Right lobe of liver (tissue), 6 donors: Measurements from ENCODE around the gene TCAIM. TPM values are rescaled to one million over a fixed set of nuclear protein-coding genes. Genes with fewer than 3 reads are reported as not detected.
"Not testable (repeated sequence)": the region's sequence is repeated elsewhere in the genome, so short reads cannot be mapped to it uniquely, and the experiment has no call there.

ENCODE experiments used
- ATAC-seq, 4 donors: fragments of 200-7000 bp; cut with Tn5 transposase; one replicate each; pipeline ENCODE4 v1.9.1; 2020; ENCODE audit warnings: mild to moderate bottlenecking in 4 of 4, moderate library complexity in 4 of 4
- DNase-seq, 3 donors: peaks; one replicate each; pipeline ENCODE4 v3.0.0-alpha.2; 2020
- H3K27ac ChIP-seq, 3 donors: fragments of 200-600 bp; one replicate each; pipeline ENCODE4 v1.8.0; 2022
- H3K27me3 ChIP-seq, 2 donors: fragments of 200-600 bp; one replicate each; pipeline ENCODE4 v1.8.0; 2022
- H3K36me3 ChIP-seq, 4 donors: fragments of 200-600 bp; sonication (generic) in 1 of 4; one replicate each; pipeline versions ENCODE4 v1.5.1 to v1.8.0; 2017 to 2022; ENCODE audit warnings: control low read depth in 1 of 4
- H3K4me1 ChIP-seq, 4 donors: fragments of 200-600 bp; sonication (generic) in 1 of 4; one replicate each; pipeline versions ENCODE4 v1.5.1 to v1.8.0; 2017 to 2022; ENCODE audit warnings: control low read depth in 1 of 4
- H3K4me3 ChIP-seq, 3 donors: fragments of 200-600 bp; one replicate each; pipeline ENCODE4 v1.8.0; 2022
- H3K9me3 ChIP-seq, 4 donors: fragments of 200-600 bp; sonication (generic) in 1 of 4; one replicate each; pipeline versions ENCODE4 v1.5.1 to v1.8.0; 2017 to 2022; ENCODE audit warnings: control low read depth in 1 of 4
- POLR2A ChIP-seq: fragments of 450-650 bp; IDR thresholded peaks from one replicate; pipeline ENCODE4 v1.6.1; 2017; ENCODE audit warnings: antibody characterized with exemption, mild to moderate bottlenecking
- WGBS: methylation state at CpG from one replicate; pipeline ENCODE4 v1.1.6; 2018; ENCODE audit warnings: low coverage, low lambda C conversion rate; ENCODE audit not compliant: insufficient coverage; ENCODE audit errors: missing lambda C conversion rate; 5-methylcytosine and 5-hydroxymethylcytosine counted together
- intact Hi-C, 2 donors: fragments of 100-400 bp; cut with DNase I; formaldehyde crosslinking; loops; one replicate each; pipeline versions ENCODE4 v1.11.2 to v1.14.1; 2022
- total RNA-seq, 6 experiments: library from RNA; depleted of rRNA in 2 of 6; stranded (reverse); fragments of >200 nt in 2 of 6; fragmentation: NEBNext Ultra II Directional in 3 of 6; extraction: Animal tissue kit (Norgen Biotek cat#: 25700) in 3 of 6; gene quantifications; one replicate each; pipeline versions ENCODE4 v1.1.0 to v1.2.4, GENCODE V29; 2016 to 2023
- TF ChIP-seq, protein P1 (sequence below), 4 donors: fragments of 200-600 bp in 3 of 4; fragments of 450-650 bp in 1 of 4; IDR thresholded peaks; one replicate each; pipeline versions ENCODE4 v1.5.1 to v1.8.0; 2016 to 2022; ENCODE audit warnings: antibody characterized with exemption in 4 of 4, mild to moderate bottlenecking in 2 of 4
- donor health status: DM: no; HTN: yes; CAD: no.
- donor health status: DM: no; HTN: no; CAD: no.
- donor health status: DM: no; HTN: no; CAD: no.
- donor health status: DM: no; HTN: yes; CAD: no.
- donor health status: DM: no; HTN: yes; CAD: no.

The TCAIM gene
- total RNA-seq, 6 experiments from 2014 or later: 37.8 to 46.4 (median 40.1) TPM

GRCh38 chr3:44339181-44340057 is 853 bp downstream of the TCAIM start:
- DNase-seq: no peak

GRCh38 chr3:44340058-44340395 is 1.5 kb downstream of the TCAIM start:
- Histone ChIP-seq H3K9me3 (no peaks in the 10 kb centered on the region), H3K4me3 (peak overlapping the region; percentile 75 to 88 (median 84)), H3K27ac (peak overlapping the region; percentile 98 to 99 (median 98)), H3K36me3 (no peaks in the 10 kb centered on the region), H3K4me1 (peaks cover 0 to 29% (median 6%) of the 10 kb centered on the region in 4 donors), H3K27me3 (no peaks in the 10 kb centered on the region)
- TF ChIP-seq, protein P1, sequence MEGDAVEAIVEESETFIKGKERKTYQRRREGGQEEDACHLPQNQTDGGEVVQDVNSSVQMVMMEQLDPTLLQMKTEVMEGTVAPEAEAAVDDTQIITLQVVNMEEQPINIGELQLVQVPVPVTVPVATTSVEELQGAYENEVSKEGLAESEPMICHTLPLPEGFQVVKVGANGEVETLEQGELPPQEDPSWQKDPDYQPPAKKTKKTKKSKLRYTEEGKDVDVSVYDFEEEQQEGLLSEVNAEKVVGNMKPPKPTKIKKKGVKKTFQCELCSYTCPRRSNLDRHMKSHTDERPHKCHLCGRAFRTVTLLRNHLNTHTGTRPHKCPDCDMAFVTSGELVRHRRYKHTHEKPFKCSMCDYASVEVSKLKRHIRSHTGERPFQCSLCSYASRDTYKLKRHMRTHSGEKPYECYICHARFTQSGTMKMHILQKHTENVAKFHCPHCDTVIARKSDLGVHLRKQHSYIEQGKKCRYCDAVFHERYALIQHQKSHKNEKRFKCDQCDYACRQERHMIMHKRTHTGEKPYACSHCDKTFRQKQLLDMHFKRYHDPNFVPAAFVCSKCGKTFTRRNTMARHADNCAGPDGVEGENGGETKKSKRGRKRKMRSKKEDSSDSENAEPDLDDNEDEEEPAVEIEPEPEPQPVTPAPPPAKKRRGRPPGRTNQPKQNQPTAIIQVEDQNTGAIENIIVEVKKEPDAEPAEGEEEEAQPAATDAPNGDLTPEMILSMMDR (IDR thresholded peaks at IDR 0.05): no peak
- no peak for TF ChIP-seq POLR2A
- DNase-seq (no peak), ATAC-seq (no peak)
- WGBS: 36% methylated on average over 3 of the region's 3 CpGs
- intact Hi-C loops: no loop called here

More at GRCh38 chr3:44339181-44340057, 853 bp downstream of the TCAIM start:
- Histone ChIP-seq H3K9me3 (no peaks in the 10 kb centered on the region), H3K27ac (peak overlapping the region; percentile 98 to 99 (median 98)), H3K4me1 (peaks cover 0 to 29% (median 6%) of the 10 kb centered on the region in 4 donors), H3K4me3 (peak overlapping the region; percentile 75 to 88 (median 84)), H3K36me3 (no peaks in the 10 kb centered on the region), H3K27me3 (no peaks in the 10 kb centered on the region)
- TF ChIP-seq, protein P1 (IDR thresholded peaks at IDR 0.05): no peak
- TF ChIP-seq POLR2A: no peak
- intact Hi-C loops: no loop called here
- 9% methylated on average over 11 of the region's 11 CpGs for WGBS
- ATAC-seq: peak in 1 of 4 donors; percentile 1

DNA sequence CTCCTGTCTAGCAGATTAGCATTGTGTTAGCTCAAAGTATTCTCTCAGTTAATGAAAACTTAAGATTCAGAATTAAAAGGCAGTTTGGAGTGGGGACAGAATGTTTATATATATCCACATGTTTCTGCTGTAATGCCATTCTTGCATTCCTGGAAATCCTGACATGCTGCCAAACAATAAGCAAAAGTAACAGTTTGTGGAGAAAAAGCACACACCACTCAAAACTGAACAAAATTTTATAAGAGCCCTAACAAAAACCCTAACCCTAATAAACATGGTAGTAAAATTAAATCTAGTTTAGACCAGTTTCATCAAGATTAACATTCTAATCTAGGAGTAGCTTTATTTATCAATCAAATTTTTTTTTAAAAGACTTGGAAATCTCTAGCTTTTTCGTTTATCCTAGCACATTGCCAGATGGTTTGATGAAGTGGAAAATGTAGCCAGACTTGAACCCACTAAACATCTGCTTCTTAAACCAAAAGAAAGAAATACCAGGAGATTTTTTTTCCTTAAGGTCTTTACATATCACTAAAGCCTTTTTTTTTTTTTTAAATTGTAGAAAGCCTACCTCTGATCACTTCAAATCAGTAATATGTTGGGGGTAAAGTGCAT is 3.7 kb downstream of the TCAIM start:
- 19% methylated on average over 1 of the region's 1 CpG for WGBS
- peaks cover 0 to 41% (median 10%) of the 10 kb centered on the region in 4 donors for H3K4me1 ChIP-seq
- no peaks in the 10 kb centered on the region for H3K9me3 ChIP-seq
- TF ChIP-seq POLR2A: no peak
- TF ChIP-seq, protein P1 (IDR thresholded peaks at IDR 0.05): no peak
- H3K4me3 ChIP-seq: no peak overlapping the region
- no peaks in the 10 kb centered on the region for H3K27me3 ChIP-seq
- no peak for ATAC-seq
- H3K27ac ChIP-seq: no peak overlapping the region
- DNase-seq: no peak
- intact Hi-C loops: no loop called here
- no peaks in the 10 kb centered on the region for H3K36me3 ChIP-seq

- no peak for ATAC-seq
- TF ChIP-seq, protein P1 (IDR thresholded peaks at IDR 0.05): no peak
- TF ChIP-seq POLR2A: no peak
- Histone ChIP-seq H3K27me3 (no peaks in the 10 kb centered on the region), H3K4me1 (peaks cover 0 to 41% (median 9%) of the 10 kb centered on the region in 4 donors), H3K9me3 (no peaks in the 10 kb centered on the region), H3K27ac (no peak overlapping the region), H3K36me3 (no peaks in the 10 kb centered on the region), H3K4me3 (no peak overlapping the region)
- intact Hi-C loops: no loop called here
- DNase-seq: no peak
Observed at GRCh38 chr3:44343421-44343820, 4.9 kb downstream of the TCAIM start.

GRCh38 chr3:44346590-44346989 is 8.0 kb downstream of the TCAIM start:
- H3K27me3 ChIP-seq, H3K9me3 ChIP-seq, H3K36me3 ChIP-seq, H3K4me3 ChIP-seq, ATAC-seq, intact Hi-C loops: not testable (repeated sequence)
- Histone ChIP-seq H3K27ac (peak overlapping the region in 2 of 3 donors; percentile 35 to 54), H3K4me1 (peaks cover 0 to 23% (median 8%) of the 10 kb centered on the region in 4 donors)
- WGBS: 38% methylated on average over 6 of the region's 6 CpGs
- peak in 2 of 3 donors; percentile 51 to 52 for DNase-seq
